NCI-H748 (cell line): Measurements from ENCODE around the gene SMG7.

Source experiments
- DNase-seq: peaks from one replicate; lab custom pipeline; 2025; ENCODE audit not compliant: unreplicated experiment; lab: John Stamatoyannopoulos, UW

Gene SMG7

DNA sequence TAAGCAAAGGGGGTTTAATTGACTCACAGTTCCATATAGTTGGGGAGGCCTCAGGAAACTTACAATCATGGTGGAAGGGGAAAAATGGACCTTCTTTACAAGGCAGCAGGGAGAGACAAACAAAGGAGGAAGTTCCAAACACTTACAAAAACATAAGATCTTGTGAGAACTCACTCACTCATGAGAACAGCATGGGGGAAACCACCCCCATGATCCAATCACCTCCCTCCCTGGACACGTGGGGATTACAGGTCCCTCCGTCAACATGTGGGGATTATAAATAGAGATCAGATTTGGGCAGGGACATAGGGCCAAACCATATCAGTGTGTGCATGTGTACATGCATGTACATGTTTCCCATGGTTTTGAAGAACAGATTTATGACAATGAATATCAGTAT, 5.5 kb upstream of the SMG7 start:
- no peak for DNase-seq

DNA sequence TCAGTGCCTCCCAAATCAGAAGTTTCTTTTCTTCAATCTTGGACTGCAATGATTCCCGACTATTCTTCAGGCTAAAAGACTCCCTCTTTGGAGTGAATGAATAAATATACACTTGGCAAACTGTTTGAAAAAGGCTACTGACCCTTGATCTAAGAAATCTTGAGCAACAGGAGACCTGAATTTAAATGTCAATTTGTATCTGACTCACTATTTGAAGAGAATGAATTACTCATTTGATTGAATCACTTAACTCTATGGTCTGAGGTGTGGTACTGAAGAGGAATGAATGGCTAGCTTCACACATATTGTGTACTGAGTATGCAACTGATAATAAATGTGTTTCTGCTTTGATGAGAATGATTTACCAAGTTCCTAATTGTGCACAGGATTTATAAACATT, 4.6 kb upstream of the SMG7 start:
- no peak for DNase-seq

DNA sequence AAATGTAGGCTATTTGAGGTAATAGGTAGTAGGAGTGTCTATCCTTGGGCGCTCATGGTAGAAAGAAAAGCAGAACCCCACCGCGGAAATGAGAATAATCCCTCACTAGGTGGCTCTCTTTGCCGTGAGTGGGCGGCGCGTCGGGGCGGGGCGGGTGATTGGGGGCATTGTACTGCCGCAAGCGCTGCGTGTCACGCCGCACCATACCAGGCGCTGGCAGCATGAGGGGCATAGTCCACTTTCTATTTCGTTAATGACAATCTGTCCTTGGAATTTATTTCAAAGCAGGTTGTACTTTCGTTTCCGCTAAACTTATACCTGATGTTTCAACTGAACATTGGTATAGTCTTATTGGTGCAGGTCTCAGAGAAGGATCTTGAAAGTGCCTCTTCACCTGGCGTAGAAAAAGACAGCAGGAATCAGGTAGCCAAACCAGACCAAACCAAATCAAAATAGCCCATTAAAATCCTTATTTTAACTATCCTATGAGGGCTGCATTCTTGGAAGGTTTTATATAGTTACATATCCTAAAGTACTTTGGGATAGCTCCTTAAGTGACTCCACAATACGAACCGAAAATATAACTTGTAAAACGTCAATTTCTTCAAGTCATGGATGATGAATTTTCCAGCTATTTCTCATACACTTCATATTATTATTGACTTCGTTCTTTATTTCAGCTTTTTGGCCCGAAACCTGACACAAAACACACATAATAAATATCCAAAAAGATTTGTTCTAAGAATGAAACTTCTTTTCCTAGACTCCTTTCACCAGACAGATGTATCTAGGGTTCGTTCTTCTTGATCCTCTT, 1.9 kb upstream of the SMG7 start:
- DNase-seq = peak; percentile 78

DNA sequence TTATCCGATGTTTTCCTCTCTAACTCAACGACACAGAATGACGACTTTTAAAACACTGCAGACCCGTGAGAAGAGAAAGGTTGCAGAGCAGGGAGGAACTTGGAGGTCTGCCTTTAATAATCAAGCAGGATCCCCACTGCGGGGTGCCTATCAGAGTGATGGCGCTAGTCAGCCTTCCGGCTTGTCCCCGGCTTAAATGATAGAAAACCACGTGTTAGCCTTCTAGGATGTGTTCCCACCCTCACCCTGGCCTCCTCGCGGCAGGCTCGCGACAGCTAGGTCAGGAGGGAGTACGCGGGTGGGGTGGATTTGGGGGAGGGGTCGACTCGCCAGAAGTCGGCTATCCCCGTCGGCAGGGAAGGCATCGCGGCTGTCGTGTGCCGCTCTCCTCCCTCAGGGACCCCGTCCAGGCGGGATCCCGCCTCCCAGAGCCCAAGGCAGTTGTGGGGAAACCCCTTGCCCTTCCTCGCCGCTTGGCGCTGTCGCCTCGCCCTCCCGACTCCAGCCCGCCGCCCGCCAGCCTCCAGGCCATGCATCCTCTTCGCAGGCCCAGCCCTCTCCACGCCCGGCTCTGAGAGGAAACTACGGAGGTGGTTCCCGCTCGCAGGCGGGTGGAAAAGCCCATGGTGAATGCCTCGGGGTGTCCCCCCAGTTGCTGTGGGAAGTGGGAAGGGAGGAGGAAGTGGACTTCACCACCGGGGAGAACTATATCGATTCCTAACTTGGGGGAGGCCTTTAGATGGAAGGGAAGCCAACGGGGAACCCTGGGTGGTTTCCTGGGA, 1.1 kb upstream of the SMG7 start:
- peak; percentile 91 for DNase-seq

DNA sequence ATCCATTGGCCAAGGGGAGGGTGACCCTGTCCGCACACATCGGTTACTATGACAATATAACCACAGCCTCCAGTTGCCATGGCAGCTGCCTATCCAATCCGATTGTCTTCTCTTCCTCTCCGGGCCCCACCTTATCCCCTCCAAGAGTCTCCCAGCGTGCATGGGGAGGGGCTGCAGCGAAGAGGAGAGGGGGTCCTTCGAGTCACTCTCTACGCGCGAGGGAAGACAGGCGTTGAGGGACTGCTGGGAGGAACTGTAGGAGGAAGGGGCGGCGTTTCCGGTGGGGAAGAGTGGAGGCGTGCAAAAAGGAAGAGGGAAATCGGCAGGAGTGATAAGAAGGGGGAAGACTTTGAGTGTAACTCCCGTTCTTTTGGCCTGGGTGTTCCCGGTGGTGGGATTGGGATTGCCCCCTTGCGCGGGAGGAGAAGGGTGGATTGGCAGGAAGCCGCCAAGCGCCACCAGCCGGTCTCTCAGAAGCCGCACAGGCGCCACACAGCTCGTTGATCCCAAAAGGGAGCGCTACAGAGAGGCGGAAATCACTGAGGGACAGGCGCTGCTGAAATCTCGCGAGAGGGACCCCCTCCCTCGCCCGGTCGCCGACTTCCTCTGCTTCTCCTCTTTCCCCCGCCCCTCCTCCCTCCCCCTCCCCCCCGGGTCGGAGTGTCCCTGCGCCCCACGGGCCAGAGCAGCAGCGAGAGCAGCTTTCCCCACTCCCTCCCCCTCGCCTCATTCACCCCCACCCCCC, 384 bp upstream of the SMG7 start:
- peak; percentile 98 for DNase-seq

DNA sequence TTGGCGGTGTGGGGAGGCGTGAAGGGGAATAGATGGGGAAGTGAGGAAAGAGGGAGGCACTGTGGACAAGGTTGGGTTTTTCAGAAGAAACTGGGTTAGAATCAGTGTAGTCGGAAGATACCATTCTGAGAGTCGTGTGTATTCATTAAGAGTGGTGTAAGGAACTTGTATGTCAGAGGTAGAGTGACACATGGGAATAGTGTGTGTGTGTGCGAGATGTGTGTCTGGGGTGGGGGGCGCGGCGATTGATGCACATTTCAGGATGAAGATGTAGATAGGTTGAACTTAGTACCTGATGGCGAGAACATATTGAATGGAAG, 878 bp downstream of the SMG7 start:
- DNase-seq = no peak

DNA sequence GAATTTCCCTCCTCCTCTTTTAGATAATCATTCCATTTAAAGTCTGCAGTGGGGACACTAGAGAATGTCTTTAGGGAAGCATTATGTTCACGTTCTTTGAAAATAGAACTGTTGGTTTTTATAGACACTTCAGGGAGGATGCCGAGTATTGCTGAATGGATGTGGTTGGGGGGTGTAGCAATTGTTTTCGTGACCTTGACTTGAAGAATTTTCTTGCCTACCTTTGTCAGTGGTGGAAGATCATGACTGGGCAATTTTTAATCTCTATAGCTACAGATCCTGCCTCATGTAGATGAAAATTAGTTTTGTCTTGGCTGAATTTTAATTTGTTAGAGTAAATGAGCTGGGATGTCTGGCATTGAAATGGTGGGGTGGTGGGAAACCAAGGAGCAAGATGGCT, 3.8 kb downstream of the SMG7 start:
- DNase-seq = no peak

DNA sequence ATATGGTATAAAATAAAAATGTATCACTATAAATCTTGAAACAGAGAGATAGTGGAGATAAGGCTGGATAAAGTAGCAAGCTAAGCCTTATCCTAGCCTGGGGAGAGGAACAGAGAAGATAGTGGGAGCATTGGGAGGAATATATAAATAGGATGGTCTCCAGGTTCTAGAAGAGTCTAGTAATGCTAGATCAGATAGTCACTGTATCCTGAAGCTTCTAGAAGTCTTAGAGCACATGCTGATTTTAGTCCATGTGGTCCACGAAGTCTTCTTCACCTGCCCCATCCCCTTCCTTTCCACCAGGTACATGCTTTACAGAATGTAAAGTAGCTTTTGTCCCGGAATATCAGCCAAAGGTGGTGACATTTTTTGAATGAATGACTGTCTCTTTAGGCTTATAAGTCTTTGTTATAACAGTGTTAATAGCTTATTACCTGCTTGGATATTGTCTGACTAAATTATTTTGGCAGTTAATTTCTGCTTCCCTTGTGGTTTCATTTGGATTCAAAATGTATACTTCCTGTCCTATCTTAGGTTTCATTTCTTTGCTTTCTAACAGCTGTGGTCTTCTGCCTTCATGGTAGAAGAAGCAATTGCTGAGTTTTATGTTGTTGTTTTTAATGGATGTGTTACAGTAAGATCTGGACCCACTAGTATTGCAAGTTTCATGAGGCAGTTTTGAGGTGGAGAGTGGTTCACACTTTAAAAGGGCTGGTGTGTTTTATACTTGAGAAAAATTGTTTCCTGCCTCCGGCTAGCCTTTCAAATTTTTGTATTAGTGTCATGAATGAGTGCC, 5.9 kb downstream of the SMG7 start:
- no peak for DNase-seq

DNA sequence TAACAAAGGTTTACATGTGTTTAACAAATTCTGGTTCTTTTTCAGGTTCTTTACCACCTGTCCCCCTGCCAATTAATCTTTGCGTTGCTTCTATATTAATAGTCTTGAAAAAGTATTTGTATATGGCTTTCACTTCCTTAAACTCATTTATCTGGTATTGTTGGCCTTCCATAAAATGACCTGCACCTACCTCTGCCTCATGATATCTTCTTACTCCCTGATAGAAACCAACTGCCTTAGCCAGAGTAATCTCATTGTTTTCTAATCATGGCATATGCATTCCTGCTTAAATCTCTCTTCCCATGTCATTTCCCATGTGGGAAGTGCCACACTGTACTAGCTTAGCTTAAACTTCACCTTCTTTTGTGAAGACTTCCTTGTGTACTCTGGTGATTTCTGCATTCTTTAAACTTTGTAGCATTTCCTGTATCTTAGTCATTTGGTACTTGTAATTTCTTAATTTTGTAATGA, 8.7 kb downstream of the SMG7 start:
- no peak for DNase-seq

DNA sequence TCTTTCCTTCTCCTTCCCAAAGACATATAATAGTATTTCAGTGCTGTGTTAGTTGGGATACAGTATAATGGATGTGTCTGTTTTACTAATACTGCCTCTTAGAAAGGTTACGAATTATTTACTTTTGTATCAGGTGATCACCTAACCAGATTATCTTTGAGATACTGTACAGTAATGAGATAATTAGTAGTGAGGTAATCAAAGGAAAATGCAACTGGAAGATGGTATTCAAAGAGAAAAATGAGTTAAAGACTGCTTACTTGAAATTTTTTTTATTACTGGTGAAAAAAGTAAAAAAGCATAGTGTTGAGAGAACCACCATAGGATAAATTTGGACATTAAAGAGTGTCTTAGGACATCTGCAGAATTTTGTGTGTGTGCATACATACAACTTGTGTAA, 10.9 kb downstream of the SMG7 start:
- DNase-seq = no peak

DNA sequence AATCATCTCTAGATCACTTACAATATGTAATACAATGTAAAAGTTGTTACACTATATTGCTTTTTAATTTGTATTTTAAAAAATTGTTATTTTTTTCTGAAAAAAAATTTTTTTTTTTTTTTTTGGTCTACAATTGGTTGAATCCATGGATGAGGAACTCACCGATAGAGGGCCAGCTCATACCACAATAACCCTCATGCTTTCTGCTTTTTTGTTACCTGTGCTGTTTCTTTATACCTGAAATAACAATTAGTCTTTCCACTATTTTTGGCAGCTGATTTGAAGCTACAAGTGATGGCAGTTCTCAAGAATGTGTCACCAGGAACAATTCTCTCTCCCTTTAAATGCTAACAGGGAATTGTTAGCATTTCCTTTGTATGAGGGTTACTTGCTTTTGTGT, 12.0 kb downstream of the SMG7 start:
- no peak for DNase-seq

DNA sequence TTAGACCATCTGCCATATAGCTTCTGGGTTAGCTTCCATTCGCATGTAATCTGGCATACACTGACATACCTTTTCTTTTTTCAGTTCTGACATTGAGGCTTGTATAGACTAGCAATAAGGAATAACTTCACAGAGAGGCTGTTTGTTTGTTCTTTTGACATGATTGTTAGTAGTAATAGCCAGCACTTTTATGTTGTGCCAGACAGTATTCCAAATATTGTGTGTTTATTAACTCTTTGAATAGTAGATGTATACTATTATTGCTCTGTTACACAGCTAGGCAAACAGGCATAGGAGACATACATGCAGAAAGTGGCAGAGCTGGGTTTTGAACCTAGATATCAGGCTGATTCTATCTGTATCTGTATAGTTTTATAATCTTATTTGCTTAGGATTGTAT, 12.6 kb downstream of the SMG7 start:
- DNase-seq = no peak

DNA sequence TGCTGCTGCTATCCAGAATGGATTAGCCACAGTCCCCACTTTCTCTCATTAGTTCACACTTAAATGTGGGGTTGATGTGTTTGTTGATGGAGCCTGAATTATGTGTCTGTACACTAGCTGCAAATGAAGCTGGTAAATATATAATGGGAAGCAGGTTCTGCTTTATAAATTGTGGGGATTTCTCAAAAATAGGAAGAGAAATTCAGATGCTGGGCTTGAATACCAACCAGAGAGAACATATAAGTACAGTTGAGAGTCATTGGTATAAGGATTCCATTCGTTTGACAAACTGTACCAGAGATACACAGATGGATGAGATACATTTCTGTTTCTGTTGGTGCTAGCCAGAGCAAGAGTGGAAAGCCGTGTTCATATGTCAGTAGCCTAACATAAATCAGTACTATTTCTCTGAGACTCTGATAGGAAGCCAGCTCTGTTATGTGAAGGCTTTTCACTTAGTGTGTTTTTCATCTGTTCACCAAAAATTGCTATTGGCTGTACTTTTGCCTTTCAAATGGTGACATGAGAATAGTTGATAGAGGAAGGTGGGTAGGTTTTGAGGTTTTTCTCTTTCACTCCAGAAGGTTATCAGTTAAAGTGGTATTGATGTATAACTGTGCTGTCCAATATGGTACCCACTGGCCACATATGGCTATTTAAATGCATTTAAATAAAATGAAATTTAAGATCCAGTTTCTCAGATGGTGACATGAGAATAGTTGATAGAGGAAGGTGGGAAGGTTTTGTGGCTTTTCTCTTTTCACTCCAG, 15.6 kb downstream of the SMG7 start:
- DNase-seq = no peak

DNA sequence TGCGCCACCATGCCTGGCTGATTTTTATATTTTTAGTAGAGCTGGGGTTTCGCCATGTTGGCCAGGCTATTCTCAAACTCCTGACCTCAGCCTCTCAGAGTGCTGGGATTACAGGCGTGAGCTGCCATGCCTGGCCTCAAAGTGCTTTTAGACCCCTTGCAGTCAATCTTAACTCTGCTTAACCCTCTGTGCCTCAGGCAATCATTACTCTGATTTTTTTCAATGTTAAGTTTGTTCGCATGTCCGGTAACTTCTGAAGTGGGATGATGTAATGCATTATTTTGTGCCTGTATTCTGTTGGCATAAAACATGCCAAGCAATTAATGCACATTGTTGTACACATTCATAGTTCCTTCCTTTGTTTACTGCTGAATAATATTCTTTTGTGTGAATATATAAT, 18.6 kb downstream of the SMG7 start:
- DNase-seq = no peak

DNA sequence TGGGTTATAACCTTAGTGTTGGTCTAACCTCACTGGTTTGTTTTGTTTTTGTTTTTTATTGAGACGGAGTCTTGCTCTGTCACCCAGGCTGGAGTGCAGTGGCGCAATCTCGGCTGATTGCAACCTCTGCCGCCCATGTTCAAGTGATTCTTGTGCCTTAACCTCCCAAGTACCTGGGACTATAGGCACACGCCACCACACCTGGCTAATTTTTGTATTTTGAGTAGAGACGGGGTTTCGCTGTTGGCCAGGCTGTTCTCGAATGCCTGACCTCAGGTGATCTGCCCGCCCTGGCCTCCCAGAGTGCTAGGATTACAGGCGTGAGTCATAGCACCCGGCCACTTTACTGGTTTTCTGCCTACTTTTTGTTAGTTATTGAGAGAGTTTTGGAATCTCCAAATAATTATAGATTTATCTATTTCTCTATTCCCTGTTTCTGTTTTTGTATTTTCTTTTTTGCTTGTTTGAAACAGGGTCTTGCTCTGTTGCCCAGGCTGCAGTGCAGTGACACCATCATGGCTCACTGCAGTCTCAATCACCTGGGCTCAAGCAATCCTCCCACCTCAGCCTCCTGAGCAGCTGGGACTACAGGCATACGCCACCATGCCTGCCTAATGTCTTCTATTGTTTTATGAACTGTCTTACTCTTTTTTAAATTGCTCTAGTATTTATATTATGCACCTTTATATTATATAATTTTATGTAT, 21.4 kb downstream of the SMG7 start:
- DNase-seq = no peak

DNA sequence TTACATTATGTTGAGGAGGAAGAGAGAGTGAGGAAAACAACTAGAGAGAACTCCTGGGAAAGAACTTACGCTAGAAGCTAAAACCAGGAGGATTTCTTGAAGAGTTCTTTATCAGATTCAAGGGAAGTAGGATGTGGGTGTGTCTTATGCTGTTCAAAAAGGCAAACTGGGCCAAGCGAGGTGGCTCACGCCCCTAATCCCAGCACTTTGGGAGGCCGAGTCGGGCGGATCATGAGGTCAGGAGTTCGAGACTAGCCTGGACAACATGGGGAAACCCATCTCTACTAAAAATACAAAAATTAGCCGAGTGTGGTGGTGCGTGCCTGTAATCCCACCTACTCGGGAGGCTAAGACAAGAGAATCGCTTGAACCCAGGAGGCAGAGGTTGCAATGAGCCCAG, 23.1 kb downstream of the SMG7 start:
- DNase-seq = no peak

DNA sequence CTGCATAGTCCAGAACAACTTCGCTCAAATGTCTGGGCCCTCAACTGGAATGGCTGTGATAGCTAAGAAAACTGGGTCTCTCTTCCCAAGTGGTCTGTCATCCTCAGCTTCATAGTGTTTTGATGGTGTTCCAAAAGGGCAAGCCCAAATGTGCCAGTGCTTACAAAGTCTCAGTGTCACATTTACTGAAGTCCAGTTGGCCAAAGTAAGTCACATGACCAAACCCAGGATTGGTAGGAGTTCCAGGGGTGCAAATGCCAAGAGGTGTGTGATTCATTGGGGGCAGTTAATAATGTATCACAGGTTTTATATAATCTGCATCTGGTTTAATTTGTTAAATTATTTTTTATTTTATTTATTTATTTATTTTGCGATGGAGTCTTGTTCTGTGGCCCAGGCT, 24.9 kb downstream of the SMG7 start:
- DNase-seq = no peak

DNA sequence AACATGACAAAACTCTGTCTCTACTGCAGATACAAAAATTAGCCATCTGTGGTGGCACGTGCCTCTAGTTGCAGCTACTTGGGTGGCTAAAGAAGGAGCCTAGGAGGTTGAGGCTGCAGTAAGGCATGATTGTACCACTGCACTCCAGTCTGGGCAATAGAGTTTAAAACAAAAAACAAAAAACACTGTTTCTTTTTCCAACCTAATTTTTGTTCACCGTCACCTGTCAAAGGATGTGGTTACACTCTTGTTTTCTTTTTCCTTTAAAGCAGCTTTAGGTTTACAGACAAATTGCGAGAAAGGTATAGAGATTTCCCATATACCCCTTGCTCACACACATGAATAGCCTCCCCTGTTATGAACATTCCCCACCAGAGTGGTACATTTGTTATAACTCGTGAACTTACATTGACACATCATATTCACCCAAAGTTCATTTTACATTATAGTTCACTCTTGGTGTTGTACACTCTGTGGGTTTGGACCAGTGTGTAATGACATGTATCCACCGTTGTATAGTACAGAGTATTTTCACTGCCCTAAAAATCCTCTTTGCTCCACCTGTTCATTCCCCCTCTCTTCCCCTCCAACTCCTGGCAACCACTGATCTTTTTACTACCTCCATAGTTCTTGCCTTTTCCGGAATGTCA, 26.2 kb downstream of the SMG7 start:
- DNase-seq = no peak

DNA sequence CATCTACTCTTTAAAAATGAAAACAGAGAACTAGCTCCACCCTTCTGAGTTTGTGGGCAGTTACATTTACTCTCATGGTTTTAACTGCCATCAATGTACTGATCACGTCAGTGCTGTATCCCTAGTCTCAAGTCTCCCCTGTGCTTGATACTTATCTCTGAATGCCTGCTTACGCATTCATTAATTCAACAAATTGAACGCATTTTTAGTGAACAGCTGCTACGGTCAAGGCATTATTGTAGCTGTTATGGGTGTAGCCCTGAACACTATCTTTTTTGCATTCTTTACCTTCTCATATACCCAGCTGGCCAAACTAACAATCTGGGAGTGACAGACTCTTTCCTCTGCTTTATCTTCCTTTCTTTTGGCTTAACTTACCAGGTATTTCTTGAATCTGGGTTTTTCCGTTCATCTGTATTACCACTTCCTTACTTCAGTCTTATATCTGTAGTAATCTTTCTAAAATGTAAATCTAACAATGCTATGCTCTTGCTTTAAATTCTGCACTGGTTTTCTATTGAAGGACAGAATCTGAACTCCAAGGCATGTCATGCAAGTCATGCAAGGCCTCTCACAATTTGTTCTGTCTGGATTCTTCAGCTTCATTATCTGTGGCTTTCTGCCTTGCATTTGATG, 33.3 kb downstream of the SMG7 start:
- DNase-seq = no peak
